Prostate gland (tissue), 2 donors: Measurements from ENCODE around the gene TDRD10. TPM values are rescaled to one million over a fixed set of nuclear protein-coding genes. Genes with fewer than 3 reads are reported as not detected.

Experiments used
- DNase-seq: peaks from one replicate; pipeline ENCODE4 v3.0.0-alpha.2; 2019; ENCODE audit warnings: low spot score
- H3K27ac ChIP-seq, 2 donors: fragments of 200-600 bp; sonication (generic); 2 replicates each; pipeline ENCODE4 v1.5.1; 2017 to 2019
- H3K27me3 ChIP-seq: fragments of 200-600 bp; sonication (generic); replicated peaks from 2 replicates; pipeline ENCODE4 v1.5.1; 2019; ENCODE audit not compliant: insufficient read depth
- H3K36me3 ChIP-seq, 2 donors: fragments of 200-600 bp; sonication (generic); 1 replicate in 1 of 2; 2 replicates in 1 of 2; pipeline versions ENCODE4 v1.5.1 to v1.8.1; 2017 to 2019
- H3K4me1 ChIP-seq: fragments of 200-600 bp; sonication (generic); replicated peaks from 2 replicates; pipeline ENCODE4 v1.5.1; 2019
- H3K4me3 ChIP-seq, 2 donors: fragments of 200-600 bp; sonication (generic); 2 replicates each; pipeline ENCODE4 v1.5.1; 2017 to 2019
- H3K9me3 ChIP-seq: fragments of 200-600 bp; sonication (generic); 2 replicates; pipeline ENCODE4 v1.5.1; 2017
- CTCF ChIP-seq, 4 experiments: fragments of 200-600 bp in 2 of 4; fragments of 450-650 bp in 2 of 4; sonication (generic) in 2 of 4; IDR thresholded peaks; 1 replicate in 3 of 4; 2 replicates in 1 of 4; pipeline ENCODE4 v1.5.1; 2016 to 2019; ENCODE audit warnings: antibody characterized with exemption in 4 of 4, mild to moderate bottlenecking in 2 of 4, moderate library complexity in 2 of 4
- POLR2A ChIP-seq: fragments of 450-650 bp; IDR thresholded peaks from one replicate; pipeline ENCODE4 v1.6.1; 2016; ENCODE audit warnings: antibody characterized with exemption, mild to moderate bottlenecking
- POLR2AphosphoS5 ChIP-seq: sonication (generic); formaldehyde crosslinking; IDR thresholded peaks from one replicate; pipeline ENCODE4 v1.6.1; 2017; ENCODE audit warnings: antibody characterized with exemption
- WGBS: methylation state at CpG from one replicate; pipeline ENCODE4 v1.1.5; 2018; 5-methylcytosine and 5-hydroxymethylcytosine counted together
- intact Hi-C: fragments of 100-400 bp; cut with DNase I; formaldehyde crosslinking; loops from one replicate; pipeline ENCODE4 v1.14.2; 2022
- total RNA-seq, 2 donors: library from RNA; depleted of rRNA; stranded (reverse); fragments of >200 nt; gene quantifications; one replicate each; pipeline ENCODE4 v1.1.0, GENCODE V29; 2016

Gene TDRD10
- total RNA-seq, 2 donors from 2014 or later = 0.46 to 11.4 TPM

DNA sequence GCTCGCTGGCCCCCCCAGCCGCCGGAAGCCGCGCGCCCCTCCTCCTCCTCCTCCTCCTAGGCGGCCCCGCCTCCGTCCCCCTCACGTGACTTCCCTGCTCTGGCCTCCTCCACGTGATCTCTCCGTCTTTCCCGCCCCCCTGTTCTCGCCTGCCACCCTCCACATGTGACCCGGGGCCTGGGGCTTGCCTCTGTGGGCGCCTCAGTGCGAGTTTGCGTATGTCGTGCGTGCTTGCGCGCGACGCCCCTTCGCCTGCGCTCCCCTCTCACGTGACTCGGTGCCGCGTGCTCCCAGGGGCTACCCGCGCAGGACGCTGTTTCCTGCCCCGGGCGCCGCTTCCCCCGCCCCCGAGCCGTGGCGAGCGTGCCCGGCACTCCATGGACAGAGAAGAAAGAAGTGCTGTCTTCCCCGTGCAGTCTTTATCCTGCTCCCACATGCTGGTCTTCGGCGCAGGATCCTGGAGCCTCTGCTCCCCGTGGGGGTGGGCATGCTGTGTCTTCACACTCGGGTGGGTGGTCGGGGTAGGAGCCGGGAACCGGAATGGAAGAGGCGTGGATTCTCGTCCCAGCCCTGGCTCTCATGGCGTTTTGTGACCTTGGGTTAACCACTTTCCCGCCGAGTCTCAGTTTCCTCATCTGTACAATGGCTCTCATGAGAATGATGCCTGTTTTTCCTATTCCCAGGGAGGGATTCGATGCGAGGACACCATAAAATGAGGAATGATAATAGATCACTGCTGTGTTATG is 56.9 kb downstream of the TDRD10 start:
- TF ChIP-seq POLR2AphosphoS5 (peak; percentile 99), POLR2A (peak; percentile 57), CTCF (IDR thresholded peaks at IDR 0.05) (peak in 1 of 4 experiments; percentile 29)
- intact Hi-C loops = loop anchor here (2.0 to 10.0 kb wide), 4 partner anchors 154 to 506 kb away; partner anchors contain the start of genes EFNA4 and IL6R
- no peaks in the 10 kb centered on the region for H3K27me3 ChIP-seq
- WGBS = 1% methylated on average over 51 of the region's 57 CpGs
- peaks cover 9 to 14% of the 10 kb centered on the region in 2 donors for H3K36me3 ChIP-seq
- H3K4me3 ChIP-seq = peak overlapping the region; percentile 85 to 88
- H3K27ac ChIP-seq = peak overlapping the region; percentile 82 to 89
- H3K4me1 ChIP-seq = peaks cover 6% of the 10 kb centered on the region
- peak; percentile 99 for DNase-seq
- H3K9me3 ChIP-seq = no peaks in the 10 kb centered on the region

DNA sequence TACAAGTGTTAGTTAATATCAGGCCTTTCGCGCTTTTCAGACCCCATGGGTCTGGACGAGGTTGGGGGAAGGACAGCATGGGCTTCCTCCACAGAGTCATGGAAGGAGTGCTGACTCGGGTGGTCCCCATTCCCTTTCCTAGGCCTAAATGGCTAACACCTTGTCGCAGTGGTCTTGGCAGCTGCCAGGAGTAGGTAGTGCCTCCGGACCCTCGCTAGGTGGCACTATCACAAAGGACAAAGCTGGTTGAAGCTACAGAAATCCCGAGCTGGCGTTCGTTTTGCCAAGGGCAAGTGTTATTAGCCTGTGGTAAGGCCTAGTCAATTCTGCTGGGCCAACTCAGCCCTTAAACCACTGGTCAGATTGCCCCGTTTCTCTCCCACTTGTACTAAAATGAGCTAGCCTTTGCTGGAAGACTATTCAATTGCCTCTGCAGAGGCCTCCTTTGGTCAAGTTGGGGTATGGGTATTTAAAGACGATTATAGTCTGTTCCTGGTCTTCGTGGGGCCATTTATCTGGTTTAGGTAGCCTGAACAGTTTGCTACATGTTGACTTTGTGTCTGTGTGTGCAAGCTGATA is 57.5 kb downstream of the TDRD10 start:
- Histone ChIP-seq H3K27me3 (no peaks in the 10 kb centered on the region), H3K27ac (peak overlapping the region; percentile 82 to 89), H3K36me3 (peaks cover 7 to 9% of the 10 kb centered on the region in 2 donors), H3K4me3 (peak overlapping the region; percentile 85 to 88), H3K4me1 (peaks cover 6% of the 10 kb centered on the region), H3K9me3 (no peaks in the 10 kb centered on the region)
- 8% methylated on average over 13 of the region's 13 CpGs for WGBS
- intact Hi-C loops = loop anchor here (2.0 to 10.0 kb wide), 4 partner anchors 155 to 505 kb away; partner anchors contain the start of genes EFNA4 and IL6R
- no peak for TF ChIP-seq POLR2A
- peak; percentile 71 for TF ChIP-seq POLR2AphosphoS5
- peak; percentile 84 to 97 (median 94) for TF ChIP-seq CTCF (IDR thresholded peaks at IDR 0.05)
- DNase-seq = peak; percentile 88

GRCh38 chr1:154565876-154566275 is 63.9 kb downstream of the TDRD10 start:
- Histone ChIP-seq H3K27me3 (no peaks in the 10 kb centered on the region), H3K36me3 (no peaks in the 10 kb centered on the region), H3K4me1 (peaks cover 5% of the 10 kb centered on the region), H3K27ac (no peak overlapping the region), H3K4me3 (no peak overlapping the region), H3K9me3 (no peaks in the 10 kb centered on the region)
- DNase-seq = no peak
- intact Hi-C loops = no loop called here
- TF ChIP-seq POLR2A (no peak), CTCF (IDR thresholded peaks at IDR 0.05) (no peak), POLR2AphosphoS5 (no peak)
- 94% methylated on average over 6 of the region's 6 CpGs for WGBS

GRCh38 chr1:154567386-154568156 is 65.6 kb downstream of the TDRD10 start, which contains the start of gene CHRNB2:
Gene CHRNB2 (plus strand): TSS chr1:154567778. CDS start chr1:154568045, 267 bp downstream.
- Histone ChIP-seq H3K27me3 (no peaks in the 10 kb centered on the region), H3K36me3 (no peaks in the 10 kb centered on the region), H3K27ac (no peak within 1 kb of the TSS), H3K9me3 (no peaks in the 10 kb centered on the region), H3K4me3 (no peak within 1 kb of the TSS), H3K4me1 (peaks cover 5% of the 10 kb centered on the region)
- 3% methylated on average over 45 of the region's 53 CpGs for WGBS
- TF ChIP-seq POLR2A (no peak), POLR2AphosphoS5 (no peak), CTCF (IDR thresholded peaks at IDR 0.05) (peak in 2 of 4 experiments; percentile 17 to 31)
- DNase-seq = peak; percentile 57
- intact Hi-C loops = no loop called here
